B cell (primary cell): ENCODE results near the gene CCDC9. TPM values are rescaled to one million over a fixed set of nuclear protein-coding genes. Genes with fewer than 3 reads are reported as not detected.

Experiments used
- ATAC-seq: fragments of 200-7000 bp; cut with Tn5 transposase; one replicate; pipeline ENCODE4 v1.10.0; 2021; ENCODE audit warnings: low read depth, mild to moderate bottlenecking, moderate number of reproducible peaks, moderate library complexity
- CTCF ChIA-PET: fragments of 350-600 bp; sonication (Branson Sonifier 250); formaldehyde crosslinking; loops from one replicate; lab custom pipeline; 2021; ENCODE audit warnings: antibody characterized with exemption, inconsistent platforms; lab: Charles Lee
- POLR2A ChIA-PET: fragments of 350-600 bp; sonication (Branson Sonifier 250); formaldehyde crosslinking; loops from one replicate; lab custom pipeline; 2021; ENCODE audit warnings: antibody characterized with exemption; lab: Charles Lee
- DNase-seq: peaks from one replicate; pipeline ENCODE4 v3.0.0; 2013
- H2AFZ ChIP-seq: 2 replicates; pipeline ENCODE4 v1.6.1; 2012; ENCODE audit warnings: mild to moderate bottlenecking, low read depth, low read length; ENCODE audit not compliant: insufficient read depth, poor library complexity, severe bottlenecking
- H3K27ac ChIP-seq, 2 donors: 1 replicate in 1 of 2; 2 replicates in 1 of 2; pipeline ENCODE4 v1.5.1; 2012 to 2013; ENCODE audit warnings: low read length in 2 of 2, mild to moderate bottlenecking in 2 of 2, moderate library complexity in 1 of 2
- H3K27me3 ChIP-seq, 4 experiments: fragments of 200-600 bp in 1 of 4; sonication (generic) in 1 of 4; replicated peaks in 1 of 4; 1 replicate in 2 of 4; 2 replicates in 2 of 4; pipeline versions ENCODE4 v1.6.1 to v1.7.0; 2013 to 2016; ENCODE audit warnings: low read length in 3 of 4, mild to moderate bottlenecking in 2 of 4, mixed read lengths in 1 of 4, moderate library complexity in 1 of 4; ENCODE audit not compliant: insufficient read depth in 4 of 4, control insufficient read depth in 3 of 4; ENCODE audit errors: control extremely low read depth in 1 of 4
- H3K36me3 ChIP-seq, 2 experiments: replicated peaks in 1 of 2; 1 replicate in 1 of 2; 2 replicates in 1 of 2; pipeline versions ENCODE4 v1.6.1 to v1.7.1; 2013; ENCODE audit warnings: low read length in 1 of 2; ENCODE audit not compliant: insufficient read depth in 2 of 2, control insufficient read depth in 1 of 2; ENCODE audit errors: control extremely low read depth in 1 of 2, extremely low read depth in 1 of 2
- H3K4me1 ChIP-seq, 2 donors: fragments of 200-600 bp in 1 of 2; sonication (generic) in 1 of 2; 1 replicate in 1 of 2; 2 replicates in 1 of 2; pipeline versions ENCODE4 v1.5.1 to v1.6.1; 2013 to 2017; ENCODE audit warnings: low read length in 2 of 2; ENCODE audit not compliant: control insufficient read depth in 2 of 2, insufficient read depth in 2 of 2
- H3K4me2 ChIP-seq: replicated peaks from 2 replicates; pipeline ENCODE3; 2012; ENCODE audit warnings: mild to moderate bottlenecking, low read depth, low read length; ENCODE audit not compliant: poor library complexity, severe bottlenecking
- H3K4me3 ChIP-seq, 5 experiments: fragments of 200-600 bp in 1 of 5; sonication (generic) in 1 of 5; 1 replicate in 3 of 5; 2 replicates in 2 of 5; pipeline versions ENCODE4 v1.5.1 to v1.7.0; 2011 to 2016; ENCODE audit warnings: low read length in 4 of 5, mild to moderate bottlenecking in 4 of 5, low read depth in 2 of 5, control low read depth in 1 of 5, moderate library complexity in 1 of 5; ENCODE audit not compliant: insufficient read depth in 1 of 5; ENCODE audit errors: control extremely low read depth in 1 of 5, extremely low read depth in 1 of 5
- H3K79me2 ChIP-seq: fragments of 200-600 bp; sonication (generic); one replicate; pipeline ENCODE4 v1.6.0; 2016; ENCODE audit warnings: low read length; ENCODE audit not compliant: control insufficient read depth, insufficient read depth
- H3K9ac ChIP-seq: fragments of 200-600 bp; sonication (generic); 2 replicates; pipeline ENCODE4 v1.6.1; 2017; ENCODE audit warnings: mild to moderate bottlenecking, low read length, moderate library complexity
- H3K9me3 ChIP-seq, 3 donors: one replicate each; pipeline versions ENCODE4 v1.6.1 to v1.7.1; 2013; ENCODE audit warnings: low read length in 2 of 3; ENCODE audit not compliant: control insufficient read depth in 2 of 3, insufficient read depth in 1 of 3; ENCODE audit errors: control extremely low read depth in 1 of 3
- H4K20me1 ChIP-seq: 2 replicates; pipeline ENCODE4 v1.6.0; 2012; ENCODE audit warnings: mild to moderate bottlenecking, low read length; ENCODE audit not compliant: insufficient read depth, control insufficient read depth, poor library complexity, severe bottlenecking
- H3K27ac Mint-ChIP-seq: one replicate; pipeline ENCODE4 v1.8.0; 2021; ENCODE audit warnings: mixed read lengths
- H3K27me3 Mint-ChIP-seq: one replicate; pipeline ENCODE4 v1.8.0; 2021; ENCODE audit warnings: mixed read lengths
- H3K4me1 Mint-ChIP-seq: one replicate; pipeline ENCODE4 v1.8.0; 2021; ENCODE audit warnings: mixed read lengths
- H3K4me3 Mint-ChIP-seq: one replicate; pipeline ENCODE4 v1.8.0; 2021; ENCODE audit warnings: mixed read lengths
- H3K9me3 Mint-ChIP-seq: one replicate; pipeline ENCODE4 v1.8.0; 2022; ENCODE audit warnings: mixed read lengths; ENCODE audit not compliant: insufficient read depth
- CTCF ChIP-seq: fragments of 200-600 bp; IDR thresholded peaks from one replicate; pipeline ENCODE4 v1.8.0; 2022; ENCODE audit warnings: antibody characterized with exemption, mild to moderate bottlenecking
- EZH2 ChIP-seq: IDR thresholded peaks from 2 replicates; pipeline ENCODE4 v1.6.1; 2012; ENCODE audit warnings: borderline replicate concordance, low read depth, mild to moderate bottlenecking, moderate library complexity, low read length; ENCODE audit not compliant: insufficient read depth, poor library complexity, severe bottlenecking
- WGBS: methylation state at CpG from one replicate; pipeline ENCODE4 v1.1.5; 2013; ENCODE audit warnings: missing lambda C conversion rate; ENCODE audit not compliant: insufficient coverage; 5-methylcytosine and 5-hydroxymethylcytosine counted together
- intact Hi-C: fragments of 100-400 bp; cut with micrococcal nuclease; formaldehyde crosslinking; loops from one replicate; pipeline ENCODE4 v1.10.0; 2022
- polyA plus RNA-seq: library from polyadenylated mRNA; depleted of rRNA; stranded (reverse); fragments of >200 nt; gene quantifications from 2 replicates; pipeline ENCODE4 v1.2.3, GENCODE V29; 2012
- total RNA-seq, 2 donors: library from RNA; stranded (reverse); fragments of 120-200 nt in 1 of 2; gene quantifications; 1 replicate in 1 of 2; 2 replicates in 1 of 2; pipeline versions ENCODE4 v1.2.3 to v1.2.4, GENCODE V29; 2013 to 2022

The CCDC9 gene
- total and polyA plus RNA-seq, 2 donors (not counting 1 experiment from before 2014, with no cell fraction given), result 12.3 to 54.7 TPM

DNA sequence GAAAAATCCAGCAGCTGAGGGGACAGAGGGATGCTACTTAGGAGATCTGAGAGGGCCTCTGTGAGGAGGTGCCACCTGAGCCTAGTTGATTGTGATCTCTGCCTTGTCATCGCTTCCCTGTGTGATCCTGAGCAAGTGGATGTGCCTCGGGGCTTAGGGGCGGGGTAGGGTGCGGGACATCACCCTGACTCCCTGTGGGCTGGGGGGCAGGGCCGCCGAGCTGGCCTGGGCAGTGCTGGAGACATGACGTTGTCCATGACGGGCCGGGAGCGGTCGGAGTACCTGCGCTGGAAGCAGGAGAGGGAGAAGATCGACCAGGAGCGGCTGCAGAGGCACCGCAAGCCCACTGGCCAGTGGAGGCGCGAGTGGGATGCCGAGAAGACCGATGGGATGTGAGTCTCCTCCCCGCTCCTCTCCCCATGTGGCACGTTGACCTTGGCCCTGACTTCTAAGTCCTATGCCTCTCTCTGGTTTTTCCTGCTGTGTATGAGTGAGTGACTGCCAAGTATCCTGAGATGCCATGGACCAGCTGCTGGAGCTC is 10.1 kb downstream of the CCDC9 start:
- DNase-seq, result no peak
- H3K27ac ChIP-seq, result no peak overlapping the region
- intact Hi-C loops, result no loop called here
- TF ChIP-seq CTCF, result no peak
- TF ChIP-seq EZH2, result no peak
- H3K4me2 ChIP-seq, result no peak overlapping the region
- H3K9me3 ChIP-seq, result no peaks in the 10 kb centered on the region
- H3K27me3 ChIP-seq, result no peaks in the 10 kb centered on the region
- H3K36me3 ChIP-seq, result peaks cover 0 to 40% of the 10 kb centered on the region in 2 experiments
- H3K9me3 Mint-ChIP-seq, result no peaks in the 10 kb centered on the region
- no peaks in the 10 kb centered on the region for H3K79me2 ChIP-seq
- H3K4me1 Mint-ChIP-seq, result peaks cover 6% of the 10 kb centered on the region
- H3K4me3 ChIP-seq, result no peak overlapping the region
- H3K4me1 ChIP-seq, result peaks cover 6 to 15% of the 10 kb centered on the region in 2 donors
- no peak overlapping the region for H2AFZ ChIP-seq
- no peak overlapping the region for H3K4me3 Mint-ChIP-seq
- no peak overlapping the region for H3K9ac ChIP-seq
- no peaks in the 10 kb centered on the region for H3K27me3 Mint-ChIP-seq
- no peak overlapping the region for H3K27ac Mint-ChIP-seq
- CTCF ChIA-PET, result no interaction called here
- WGBS, result over 99% methylated on average over 21 of the region's 21 CpGs
- peaks cover 4% of the 10 kb centered on the region for H4K20me1 ChIP-seq
- POLR2A ChIA-PET, result interaction anchor here (0.7 to 1.5 kb wide), 2 partner anchors 9 kb away, joined by 5 to 6 read pairs; no protein-coding TSS in a partner anchor
- no peak for ATAC-seq

GRCh38 chr19:47267350-47267759 is 11.0 kb downstream of the CCDC9 start:
- Histone ChIP-seq H3K4me3 (no peak overlapping the region), H3K27ac (no peak overlapping the region), H2AFZ (no peak overlapping the region), H3K9ac (no peak overlapping the region), H3K9me3 (no peaks in the 10 kb centered on the region), H3K36me3 (peaks cover 0 to 40% of the 10 kb centered on the region in 2 experiments), H3K79me2 (no peaks in the 10 kb centered on the region), H4K20me1 (peaks cover 4% of the 10 kb centered on the region), H3K27me3 (no peaks in the 10 kb centered on the region), H3K4me2 (no peak overlapping the region), H3K4me1 (peaks cover 4 to 9% of the 10 kb centered on the region in 2 donors)
- TF ChIP-seq EZH2 (no peak), CTCF (no peak)
- Mint-ChIP-seq H3K27me3 (no peaks in the 10 kb centered on the region), H3K27ac (no peak overlapping the region), H3K4me1 (peaks cover 7% of the 10 kb centered on the region), H3K9me3 (no peaks in the 10 kb centered on the region), H3K4me3 (no peak overlapping the region)
- intact Hi-C loops, result no loop called here
- POLR2A ChIA-PET, result interaction anchor here (1.5 kb wide), 1 partner anchor 10 kb away, joined by 5 read pairs; no protein-coding TSS in a partner anchor
- CTCF ChIA-PET, result interaction anchor here (0.6 kb wide), 1 partner anchor 59 kb away, joined by 3 read pairs; no protein-coding TSS in a partner anchor
- ATAC-seq (no peak), DNase-seq (no peak)
- WGBS, result 97% methylated on average over 14 of the region's 14 CpGs
